GM18505 (cell line): ENCODE results near the gene FMNL1.

Source experiments
- ATAC-seq: cut with Tn5 transposase; IDR thresholded peaks from one replicate; pipeline ENCODE4 v1.9.1; 2021; ENCODE audit not compliant: unreplicated experiment
- POLR2A ChIP-seq: IDR thresholded peaks from 4 replicates; pipeline ENCODE4 v1.6.1; 2011; ENCODE audit warnings: borderline replicate concordance; ENCODE audit not compliant: insufficient read depth, insufficient read length; ENCODE audit errors: extremely low read depth

The FMNL1 gene

DNA sequence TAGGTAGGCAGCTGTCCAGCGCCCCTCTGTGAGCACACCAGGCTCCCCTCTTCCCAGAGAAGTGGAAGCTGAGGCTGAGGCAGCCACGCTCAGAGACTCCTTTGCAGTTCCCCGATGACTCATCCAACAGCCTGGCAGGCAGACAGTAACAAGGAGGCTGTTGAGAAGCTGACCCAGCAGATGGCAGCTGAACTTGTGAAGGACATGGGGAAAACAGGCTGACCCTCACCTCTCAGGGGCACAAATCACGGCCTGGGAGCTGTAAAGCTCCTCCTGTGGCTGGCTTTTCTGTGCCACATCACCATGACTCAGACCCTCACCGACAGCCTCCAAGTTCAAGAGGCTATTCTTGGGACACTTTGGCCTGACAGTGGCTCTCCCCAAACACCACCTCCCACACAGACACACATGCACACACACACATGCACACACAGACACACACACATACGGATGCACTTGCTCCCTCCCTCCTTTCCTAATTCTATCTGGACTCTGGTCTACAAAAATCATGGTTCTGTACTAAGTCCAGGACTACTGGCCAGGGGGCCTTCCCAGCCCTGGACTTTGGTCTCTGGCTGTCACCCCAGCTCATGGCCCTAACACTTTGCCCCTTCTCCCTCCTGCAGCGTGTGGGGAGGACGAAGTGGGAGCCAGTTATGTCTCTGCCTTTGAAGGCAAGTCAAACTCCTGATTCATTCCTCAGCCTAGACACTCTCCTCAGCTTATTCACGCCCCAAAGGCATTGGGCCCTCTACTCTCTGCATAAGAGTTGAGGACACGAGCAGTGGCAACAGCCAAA is 71.9 kb downstream of the FMNL1 start:
- no peak for ATAC-seq

GRCh38 chr17:45294506-45294905 is 72.8 kb downstream of the FMNL1 start:
- no peak for ATAC-seq
- no peak for TF ChIP-seq POLR2A

More for the DNA sequence above, 71.9 kb downstream of the FMNL1 start:
- no peak for TF ChIP-seq POLR2A

DNA sequence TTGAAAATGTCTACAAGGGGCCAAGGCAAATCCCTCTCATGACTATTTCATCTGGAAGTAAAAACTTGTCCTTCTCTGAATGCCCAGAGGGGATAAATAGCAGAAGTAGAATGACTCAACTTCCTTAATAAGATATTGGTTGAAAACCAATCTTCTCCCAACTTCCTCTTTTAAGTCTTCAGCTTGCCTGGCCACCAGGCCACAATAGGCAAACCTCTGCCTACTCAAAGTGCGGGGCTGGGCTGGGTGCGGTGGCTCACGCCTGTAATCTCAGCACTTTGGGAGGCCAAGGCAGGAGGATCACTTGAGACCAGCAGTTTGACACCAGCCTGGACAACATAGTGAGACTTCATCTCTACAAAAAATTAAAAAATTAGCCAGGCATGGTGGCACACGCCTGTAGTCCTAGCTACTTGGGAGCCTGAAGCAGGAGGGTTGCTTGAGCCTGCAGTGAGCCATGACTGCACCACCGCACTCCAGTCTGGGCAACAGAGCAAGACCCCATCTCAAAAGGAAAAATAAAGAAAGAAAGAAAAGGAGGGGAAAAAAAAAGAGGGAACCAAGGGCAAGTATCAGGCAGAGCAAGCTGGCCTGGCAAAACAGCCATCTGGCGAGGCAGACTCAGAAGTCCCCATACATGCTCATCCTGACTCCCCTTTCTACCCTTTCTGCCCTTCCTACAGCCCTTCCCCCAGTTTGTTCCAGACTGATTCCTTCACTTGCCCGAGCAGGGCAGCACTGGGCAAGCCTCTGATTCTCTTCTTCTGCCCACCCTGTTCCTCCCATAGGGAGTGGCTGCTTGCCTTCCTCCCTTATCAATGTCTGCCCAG is 74.5 kb downstream of the FMNL1 start:
- ATAC-seq: no peak
- no peak for TF ChIP-seq POLR2A

GRCh38 chr17:45296833-45297124 is 75.1 kb downstream of the FMNL1 start:
- no peak for ATAC-seq
- TF ChIP-seq POLR2A: no peak
